ENCODE measurements around the gene GEMIN5. TPM values are rescaled to one million over a fixed set of nuclear protein-coding genes. Genes with fewer than 3 reads are reported as not detected.

Gene GEMIN5
- total RNA-seq, 1 donor from 2014 or later, result 14.8 TPM

- no peak overlapping the region for H3K9ac ChIP-seq (ENCODE audit: low read length)
- Mint-ChIP-seq H3K27ac (ENCODE audit: unreplicated experiment) (no peak overlapping the region), H3K4me3 (ENCODE audit: unreplicated experiment) (no peak overlapping the region), H3K9me3 (ENCODE audit: unreplicated experiment) (no peaks in the 10 kb centered on the region), H3K36me3 (ENCODE audit: low read depth, unreplicated experiment) (no peaks in the 10 kb centered on the region), H3K4me1 (ENCODE audit: low read depth, unreplicated experiment) (peaks cover 2% of the 10 kb centered on the region), H3K27me3 (ENCODE audit: low read depth, unreplicated experiment) (no peaks in the 10 kb centered on the region)
- H3K4me3 ChIP-seq (ENCODE audit: insufficient read depth, low read depth, low read length), result no peak overlapping the region
- H3K36me3 ChIP-seq (ENCODE audit: insufficient read depth, low read length), result peaks cover 3% of the 10 kb centered on the region
- TF ChIP-seq CTCF (IDR thresholded peaks at IDR 0.05; ENCODE audit: insufficient read depth, low read depth, low read length) (no peak), EZH2 (IDR thresholded peaks at IDR 0.05; ENCODE audit: insufficient read depth, low read length) (no peak)
- H3K79me2 ChIP-seq (ENCODE audit: insufficient read depth, low read length), result peaks cover 58% of the 10 kb centered on the region
- H3K27ac ChIP-seq (ENCODE audit: low read depth, low read length), result no peak overlapping the region
- H2AFZ ChIP-seq (ENCODE audit: low read depth, low read length), result no peak overlapping the region
- DNase-seq (ENCODE audit: low read depth), result no peak
- no peak overlapping the region for H3K4me2 ChIP-seq (ENCODE audit: low read length)
- H3K27me3 ChIP-seq (ENCODE audit: insufficient read depth, low read length), result no peaks in the 10 kb centered on the region
- H3K4me1 ChIP-seq (ENCODE audit: insufficient read depth, low read length), result no peaks in the 10 kb centered on the region
- peaks cover 50% of the 10 kb centered on the region for H4K20me1 ChIP-seq (ENCODE audit: insufficient read depth, low read length)
- no peak for FAIRE-seq
- no peaks in the 10 kb centered on the region for H3K9me3 ChIP-seq (ENCODE audit: insufficient read depth, low read depth, low read length)
Measured at GRCh38 chr5:154949781-154950180, 11.8 kb upstream of the GEMIN5 start.

- no peaks in the 10 kb centered on the region for H3K27me3 Mint-ChIP-seq (ENCODE audit: low read depth, unreplicated experiment)
- H3K36me3 ChIP-seq (ENCODE audit: insufficient read depth, low read length), result peaks cover 3% of the 10 kb centered on the region
- no peaks in the 10 kb centered on the region for H3K9me3 ChIP-seq (ENCODE audit: insufficient read depth, low read depth, low read length)
Measured at GRCh38 chr5:154948313-154948712, 10.3 kb upstream of the GEMIN5 start.

More at GRCh38 chr5:154948313-154948712, 10.3 kb upstream of the GEMIN5 start:
- no peak overlapping the region for H3K4me3 Mint-ChIP-seq (ENCODE audit: unreplicated experiment)
- H2AFZ ChIP-seq (ENCODE audit: low read depth, low read length), result no peak overlapping the region
- H3K9me3 Mint-ChIP-seq (ENCODE audit: unreplicated experiment), result no peaks in the 10 kb centered on the region
- H3K36me3 Mint-ChIP-seq (ENCODE audit: low read depth, unreplicated experiment), result no peaks in the 10 kb centered on the region
- FAIRE-seq, result no peak
- peaks cover 50% of the 10 kb centered on the region for H4K20me1 ChIP-seq (ENCODE audit: insufficient read depth, low read length)
- H3K27ac ChIP-seq (ENCODE audit: low read depth, low read length), result no peak overlapping the region
- H3K27ac Mint-ChIP-seq (ENCODE audit: unreplicated experiment), result no peak overlapping the region
- peaks cover 2% of the 10 kb centered on the region for H3K4me1 Mint-ChIP-seq (ENCODE audit: low read depth, unreplicated experiment)
- no peak overlapping the region for H3K9ac ChIP-seq (ENCODE audit: low read length)
- H3K79me2 ChIP-seq (ENCODE audit: insufficient read depth, low read length), result peaks cover 70% of the 10 kb centered on the region
- no peak for DNase-seq (ENCODE audit: low read depth)
- H3K4me1 ChIP-seq (ENCODE audit: insufficient read depth, low read length), result no peaks in the 10 kb centered on the region
- TF ChIP-seq CTCF (IDR thresholded peaks at IDR 0.05; ENCODE audit: insufficient read depth, low read depth, low read length), result no peak
- TF ChIP-seq EZH2 (IDR thresholded peaks at IDR 0.05; ENCODE audit: insufficient read depth, low read length), result no peak
- no peak overlapping the region for H3K4me2 ChIP-seq (ENCODE audit: low read length)
- H3K4me3 ChIP-seq (ENCODE audit: insufficient read depth, low read depth, low read length), result no peak overlapping the region
- H3K27me3 ChIP-seq (ENCODE audit: insufficient read depth, low read length), result no peaks in the 10 kb centered on the region

All from astrocyte (in vitro differentiated cells and primary cell).